Nephron progenitor cell (in vitro differentiated cells): ENCODE results near the gene SLC11A1.
A peak's percentile ranks its signal among the peaks of the same experiment; 100 is the strongest.

Source experiments
- DNase-seq: peaks from one replicate; pipeline ENCODE4 v3.0.0; 2021
- H3K27ac Mint-ChIP-seq: 2 replicates; pipeline ENCODE4 v1.8.0; 2021; ENCODE audit warnings: mild to moderate bottlenecking, moderate library complexity, mixed read lengths
- H3K27me3 Mint-ChIP-seq: 2 replicates; pipeline ENCODE4 v1.8.0; 2021; ENCODE audit warnings: mild to moderate bottlenecking, low read depth, mixed read lengths; ENCODE audit not compliant: poor library complexity
- H3K36me3 Mint-ChIP-seq: 2 replicates; pipeline ENCODE4 v1.8.0; 2021; ENCODE audit warnings: low read depth, mixed read lengths
- H3K4me1 Mint-ChIP-seq: 2 replicates; pipeline ENCODE4 v1.8.0; 2021; ENCODE audit warnings: mixed read lengths
- H3K4me3 Mint-ChIP-seq: 2 replicates; pipeline ENCODE4 v1.8.0; 2021; ENCODE audit warnings: mild to moderate bottlenecking, moderate library complexity, mixed read lengths
- H3K9me3 Mint-ChIP-seq: 2 replicates; pipeline ENCODE4 v1.8.0; 2021; ENCODE audit warnings: mild to moderate bottlenecking, moderate library complexity, mixed read lengths
- TF ChIP-seq, protein P1 (sequence below): fragments of 200-600 bp; sonication (generic); IDR thresholded peaks from 2 replicates; pipeline ENCODE4 v1.5.0; 2021; ENCODE audit warnings: antibody characterized with exemption

SLC11A1 gene

DNA sequence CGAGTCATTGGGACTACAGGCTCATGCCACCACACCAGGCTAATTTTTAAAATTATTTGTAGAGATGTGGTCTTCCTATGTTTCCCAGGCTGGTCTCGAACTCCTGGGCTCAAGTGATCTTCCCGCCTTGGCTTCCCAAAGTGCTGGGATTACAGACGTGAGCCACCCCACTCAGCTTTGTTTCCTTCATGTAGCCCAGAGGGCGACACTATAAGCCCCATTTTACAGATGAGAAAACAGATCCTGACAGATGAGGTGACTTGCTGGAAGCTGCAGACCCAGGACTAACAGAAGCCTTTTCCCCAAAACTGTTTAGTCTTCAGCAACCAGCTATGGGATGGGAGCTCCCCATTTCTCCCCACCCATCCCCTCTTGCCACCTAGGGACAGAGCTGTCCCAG lies 10.4 kb downstream of the SLC11A1 start:
- no peak for DNase-seq
- peaks cover 41% of the 10 kb centered on the region for H3K27me3 Mint-ChIP-seq
- TF ChIP-seq, protein P1, sequence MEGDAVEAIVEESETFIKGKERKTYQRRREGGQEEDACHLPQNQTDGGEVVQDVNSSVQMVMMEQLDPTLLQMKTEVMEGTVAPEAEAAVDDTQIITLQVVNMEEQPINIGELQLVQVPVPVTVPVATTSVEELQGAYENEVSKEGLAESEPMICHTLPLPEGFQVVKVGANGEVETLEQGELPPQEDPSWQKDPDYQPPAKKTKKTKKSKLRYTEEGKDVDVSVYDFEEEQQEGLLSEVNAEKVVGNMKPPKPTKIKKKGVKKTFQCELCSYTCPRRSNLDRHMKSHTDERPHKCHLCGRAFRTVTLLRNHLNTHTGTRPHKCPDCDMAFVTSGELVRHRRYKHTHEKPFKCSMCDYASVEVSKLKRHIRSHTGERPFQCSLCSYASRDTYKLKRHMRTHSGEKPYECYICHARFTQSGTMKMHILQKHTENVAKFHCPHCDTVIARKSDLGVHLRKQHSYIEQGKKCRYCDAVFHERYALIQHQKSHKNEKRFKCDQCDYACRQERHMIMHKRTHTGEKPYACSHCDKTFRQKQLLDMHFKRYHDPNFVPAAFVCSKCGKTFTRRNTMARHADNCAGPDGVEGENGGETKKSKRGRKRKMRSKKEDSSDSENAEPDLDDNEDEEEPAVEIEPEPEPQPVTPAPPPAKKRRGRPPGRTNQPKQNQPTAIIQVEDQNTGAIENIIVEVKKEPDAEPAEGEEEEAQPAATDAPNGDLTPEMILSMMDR, result no peak
- peaks cover 18% of the 10 kb centered on the region for H3K4me1 Mint-ChIP-seq
- H3K9me3 Mint-ChIP-seq, result no peaks in the 10 kb centered on the region
- H3K4me3 Mint-ChIP-seq, result no peak overlapping the region
- peak overlapping the region; percentile 59 for H3K27ac Mint-ChIP-seq
- no peaks in the 10 kb centered on the region for H3K36me3 Mint-ChIP-seq

DNA sequence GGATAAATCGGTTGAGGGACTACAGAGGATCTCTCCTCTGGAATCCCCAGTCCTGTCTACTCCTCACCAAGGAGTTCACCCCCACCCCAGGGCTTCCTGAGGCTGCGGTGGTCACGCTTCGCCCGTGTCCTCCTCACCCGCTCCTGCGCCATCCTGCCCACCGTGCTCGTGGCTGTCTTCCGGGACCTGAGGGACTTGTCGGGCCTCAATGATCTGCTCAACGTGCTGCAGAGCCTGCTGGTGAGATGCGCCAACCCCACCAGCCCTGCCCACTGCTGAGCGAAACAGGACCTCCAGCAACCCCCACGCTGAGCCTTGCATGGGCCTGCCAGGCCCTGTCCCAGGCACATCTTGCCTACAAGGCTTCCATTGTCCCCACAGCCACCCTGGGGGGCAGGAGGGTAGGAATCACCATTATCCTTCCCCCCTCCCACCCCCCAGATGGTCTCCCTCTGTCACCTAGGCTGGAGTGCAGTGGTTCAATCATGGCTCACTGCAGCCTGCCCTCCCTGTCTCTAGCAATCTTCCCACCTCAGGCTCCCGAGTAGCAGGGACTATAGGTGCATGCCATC lies 10.9 kb downstream of the SLC11A1 start:
- no peaks in the 10 kb centered on the region for H3K36me3 Mint-ChIP-seq
- TF ChIP-seq, protein P1, result no peak
- peaks cover 44% of the 10 kb centered on the region for H3K27me3 Mint-ChIP-seq
- H3K4me1 Mint-ChIP-seq, result peaks cover 24% of the 10 kb centered on the region
- no peak for DNase-seq
- H3K27ac Mint-ChIP-seq, result no peak overlapping the region
- no peaks in the 10 kb centered on the region for H3K9me3 Mint-ChIP-seq
- no peak overlapping the region for H3K4me3 Mint-ChIP-seq

DNA sequence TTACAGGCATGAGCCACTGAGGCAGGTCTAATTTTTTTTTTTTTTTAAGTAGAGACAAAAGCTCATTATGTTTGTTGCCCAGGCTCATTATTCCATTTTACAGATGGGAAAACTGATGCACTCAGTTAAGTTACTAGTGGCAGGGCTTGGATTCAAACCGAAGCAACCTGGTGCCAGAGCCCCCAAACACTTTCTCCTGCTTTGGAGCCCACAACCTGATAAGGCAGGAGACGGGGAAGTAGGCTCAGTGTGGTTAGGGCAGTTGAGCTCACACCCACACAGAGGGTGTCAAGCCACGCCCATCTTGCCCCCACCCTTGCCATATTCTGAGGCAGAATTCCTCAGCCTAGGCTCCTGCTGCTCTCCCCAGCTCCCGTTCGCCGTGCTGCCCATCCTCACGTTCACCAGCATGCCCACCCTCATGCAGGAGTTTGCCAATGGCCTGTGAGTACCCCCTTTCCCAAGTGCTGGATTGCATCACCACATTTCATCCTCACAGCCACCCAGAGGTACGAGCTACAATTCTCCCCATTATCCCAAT lies 11.7 kb downstream of the SLC11A1 start:
- Mint-ChIP-seq H3K4me3 (no peak overlapping the region), H3K9me3 (no peaks in the 10 kb centered on the region), H3K36me3 (no peaks in the 10 kb centered on the region), H3K27ac (no peak overlapping the region), H3K4me1 (peaks cover 24% of the 10 kb centered on the region), H3K27me3 (peaks cover 45% of the 10 kb centered on the region)
- TF ChIP-seq, protein P1, result no peak
- no peak for DNase-seq

DNA sequence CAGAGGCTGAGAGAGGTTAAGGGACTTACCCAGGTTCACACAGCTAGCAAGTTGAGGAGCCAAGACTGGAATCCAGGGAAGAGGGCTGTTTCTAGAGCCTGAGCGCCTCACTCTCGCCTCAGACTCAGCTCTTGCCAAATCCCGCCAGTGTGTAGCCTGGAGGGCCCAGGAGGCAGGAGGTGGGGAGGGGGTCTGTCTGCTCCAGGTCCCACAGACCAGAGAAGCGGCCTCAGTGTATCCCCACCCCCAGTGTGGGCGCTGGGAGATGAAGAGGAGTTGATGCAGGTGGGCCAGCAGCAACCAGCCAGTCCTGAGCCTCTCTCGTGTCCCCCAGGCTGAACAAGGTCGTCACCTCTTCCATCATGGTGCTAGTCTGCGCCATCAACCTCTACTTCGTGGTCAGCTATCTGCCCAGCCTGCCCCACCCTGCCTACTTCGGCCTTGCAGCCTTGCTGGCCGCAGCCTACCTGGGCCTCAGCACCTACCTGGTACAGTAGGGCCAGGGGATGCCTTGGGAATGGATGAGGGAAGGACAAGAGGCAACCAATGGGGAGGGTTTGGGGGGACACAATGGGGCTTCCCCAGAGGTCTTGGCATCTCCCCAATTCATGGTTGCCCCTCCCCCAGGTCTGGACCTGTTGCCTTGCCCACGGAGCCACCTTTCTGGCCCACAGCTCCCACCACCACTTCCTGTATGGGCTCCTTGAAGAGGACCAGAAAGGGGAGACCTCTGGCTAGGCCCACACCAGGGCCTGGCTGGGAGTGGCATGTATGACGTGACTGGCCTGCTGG lies 12.4 kb downstream of the SLC11A1 start:
- Mint-ChIP-seq H3K27ac (no peak overlapping the region), H3K36me3 (no peaks in the 10 kb centered on the region), H3K4me1 (peaks cover 24% of the 10 kb centered on the region), H3K27me3 (peaks cover 48% of the 10 kb centered on the region), H3K4me3 (no peak overlapping the region), H3K9me3 (no peaks in the 10 kb centered on the region)
- no peak for DNase-seq
- TF ChIP-seq, protein P1, result no peak

DNA sequence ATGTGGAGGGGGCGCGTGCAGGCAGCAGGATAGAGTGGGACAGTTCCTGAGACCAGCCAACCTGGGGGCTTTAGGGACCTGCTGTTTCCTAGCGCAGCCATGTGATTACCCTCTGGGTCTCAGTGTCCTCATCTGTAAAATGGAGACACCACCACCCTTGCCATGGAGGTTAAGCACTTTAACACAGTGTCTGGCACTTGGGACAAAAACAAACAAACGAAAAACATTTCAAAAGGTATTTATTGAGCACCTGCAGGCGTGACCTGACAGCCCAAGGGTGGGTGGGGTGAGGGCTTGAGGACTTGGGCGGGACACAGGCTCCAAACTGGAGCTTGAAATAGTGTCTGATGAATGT lies 13.0 kb downstream of the SLC11A1 start:
- no peak overlapping the region for H3K27ac Mint-ChIP-seq
- peaks cover 24% of the 10 kb centered on the region for H3K4me1 Mint-ChIP-seq

More for the DNA sequence above, 13.0 kb downstream of the SLC11A1 start:
- Mint-ChIP-seq H3K27me3 (peaks cover 44% of the 10 kb centered on the region), H3K4me3 (no peak overlapping the region), H3K36me3 (no peaks in the 10 kb centered on the region), H3K9me3 (no peaks in the 10 kb centered on the region)
- TF ChIP-seq, protein P1, result no peak
- no peak for DNase-seq
